ENCODE data around the gene MSL2. TPM values are rescaled to one million over a fixed set of nuclear protein-coding genes. Genes with fewer than 3 reads are reported as not detected.
"Not testable (repeated sequence)": the region's sequence is repeated elsewhere in the genome, so short reads cannot be mapped to it uniquely, and the experiment has no call there.

Gene MSL2
- polyA plus RNA-seq, 1 of the 3 experiments (the other 2 are of a cell fraction), result 2.4 TPM

- ChIA-PET POLR2A (no interaction called here), CTCF (no interaction called here)
- Histone ChIP-seq H3K27ac (ENCODE audit: low read depth in 2 of 2, low read length in 1 of 2) (no peak overlapping the region), H2AFZ (ENCODE audit: low read depth) (no peak overlapping the region), H3K4me2 (no peak overlapping the region), H3K4me1 (ENCODE audit: control insufficient read depth in 1 of 2, insufficient read depth in 2 of 2, low read depth in 1 of 2, low read length in 1 of 2) (peaks cover 0 to 32% of the 10 kb centered on the region in 2 experiments; a peak in 3 of 4 replicates), H3K36me3 (replicated peaks in 1 of 2; ENCODE audit: control insufficient read depth in 1 of 2, insufficient read depth in 2 of 2, low read length in 1 of 2) (peaks cover 50 to 54% of the 10 kb centered on the region in 2 experiments), H4K20me1 (ENCODE audit: insufficient read depth) (peaks cover 40% of the 10 kb centered on the region), H3K4me3 (ENCODE audit: low read depth in 2 of 2, low read length in 1 of 2) (no peak overlapping the region), H3K27me3 (ENCODE audit: insufficient read depth) (no peaks in the 10 kb centered on the region), H3K9me3 (no peaks in the 10 kb centered on the region), H3K9me2 (no peaks in the 10 kb centered on the region), H3K9ac (no peak overlapping the region), H3K79me2 (ENCODE audit: insufficient read depth) (peaks cover 86% of the 10 kb centered on the region), H3F3A (replicated peaks; ENCODE audit: insufficient read depth) (peaks cover 15% of the 10 kb centered on the region)
- no peak for DNase-seq
- WGBS (ENCODE audit: low lambda C conversion rate), result 87% methylated on average over 6 of the region's 6 CpGs
- TF ChIP-seq NFIC (IDR thresholded peaks at IDR 0.05; ENCODE audit: borderline replicate concordance), result no peak
- TF ChIP-seq NRF1 (IDR thresholded peaks at IDR 0.05; ENCODE audit: low read depth, low read length), result no peak
- no peak for TF ChIP-seq FOXJ3 (CRISPR knock-in tag; IDR thresholded peaks at IDR 0.05)
Measured at GRCh38 chr3:136146981-136147729, 49.0 kb downstream of the MSL2 start.

GRCh38 chr3:136144397-136144796 lies 51.7 kb downstream of the MSL2 start:
- Histone ChIP-seq H3K79me2 (ENCODE audit: insufficient read depth) (peaks cover 79% of the 10 kb centered on the region), H3F3A (replicated peaks; ENCODE audit: insufficient read depth) (peaks cover 22% of the 10 kb centered on the region)
- POLR2A ChIA-PET, result not testable (repeated sequence)

GRCh38 chr3:136142592-136142991 lies 53.5 kb downstream of the MSL2 start:
- POLR2A ChIA-PET, result no interaction called here
- TF ChIP-seq NFIC (IDR thresholded peaks at IDR 0.05; ENCODE audit: borderline replicate concordance), result peak; percentile 58; the same call in 1 of the 2 replicates
- TF ChIP-seq TCF12 (IDR thresholded peaks at IDR 0.05), result peak; percentile 86
- TF ChIP-seq TAF1 (IDR thresholded peaks at IDR 0.05; ENCODE audit: borderline replicate concordance, low read depth, low read length), result no peak
- TF ChIP-seq FOXJ3 (CRISPR knock-in tag; IDR thresholded peaks at IDR 0.05), result no peak
- peak; percentile 45; the same call in 1 of the 2 replicates for TF ChIP-seq RXRA (IDR thresholded peaks at IDR 0.05; ENCODE audit: borderline replicate concordance, low read depth)
- no peak for TF ChIP-seq GATA2 (CRISPR knock-in tag; IDR thresholded peaks at IDR 0.05)
- TF ChIP-seq RAD21 (IDR thresholded peaks at IDR 0.05; ENCODE audit: low read length), result no peak
- TF ChIP-seq YY1 (IDR thresholded peaks at IDR 0.05; ENCODE audit: low read depth), result no peak
- TF ChIP-seq ZBTB33 (IDR thresholded peaks at IDR 0.05; ENCODE audit: borderline replicate concordance, low read depth), result 0 out of 2 replicates have a peak, but pooled peaks have one; percentile 30
- TF ChIP-seq RCOR1 (IDR thresholded peaks at IDR 0.05; ENCODE audit: low read length), result no peak
- TF ChIP-seq CHD2 (IDR thresholded peaks at IDR 0.05; ENCODE audit: low read length, partially characterized antibody), result no peak
- TF ChIP-seq MXI1 (IDR thresholded peaks at IDR 0.05; ENCODE audit: low read depth, low read length), result no peak
- TF ChIP-seq SMC3 (IDR thresholded peaks at IDR 0.05; ENCODE audit: low read depth, low read length), result no peak
- no peak for TF ChIP-seq IRF3 (IDR thresholded peaks at IDR 0.05; ENCODE audit: low read depth, low read length)
- peak; percentile 66; the same call in 1 of the 2 replicates for TF ChIP-seq TEAD4 (IDR thresholded peaks at IDR 0.05; ENCODE audit: borderline replicate concordance, insufficient read depth)
- TF ChIP-seq NRF1 (IDR thresholded peaks at IDR 0.05; ENCODE audit: low read depth, low read length), result no peak
- no peak for TF ChIP-seq USF1 (IDR thresholded peaks at IDR 0.05; ENCODE audit: borderline replicate concordance, low read depth)

More at GRCh38 chr3:136144397-136144796, 51.7 kb downstream of the MSL2 start:
- H3K9ac ChIP-seq; DNase-seq; H3K27me3 ChIP-seq (ENCODE audit: insufficient read depth); H3K4me3 ChIP-seq (ENCODE audit: low read depth in 2 of 2, low read length in 1 of 2); H3K9me2 ChIP-seq; H2AFZ ChIP-seq (ENCODE audit: low read depth); H3K9me3 ChIP-seq; CTCF ChIA-PET; H3K4me2 ChIP-seq; H3K27ac ChIP-seq (ENCODE audit: low read depth in 2 of 2, low read length in 1 of 2): not testable (repeated sequence)
- Histone ChIP-seq H4K20me1 (ENCODE audit: insufficient read depth) (peaks cover 18% of the 10 kb centered on the region), H3K36me3 (replicated peaks in 1 of 2; ENCODE audit: control insufficient read depth in 1 of 2, insufficient read depth in 2 of 2, low read length in 1 of 2) (peaks cover 32 to 37% of the 10 kb centered on the region in 2 experiments), H3K4me1 (ENCODE audit: control insufficient read depth in 1 of 2, insufficient read depth in 2 of 2, low read depth in 1 of 2, low read length in 1 of 2) (peaks cover 0 to 36% of the 10 kb centered on the region in 2 experiments; a peak in 3 of 4 replicates)
- 98% methylated on average over 4 of the region's 4 CpGs for WGBS (ENCODE audit: low lambda C conversion rate)

More at GRCh38 chr3:136142592-136142991, 53.5 kb downstream of the MSL2 start:
- CTCF ChIA-PET, result no interaction called here
- DNase-seq, result no peak
- Histone ChIP-seq H3F3A (replicated peaks; ENCODE audit: insufficient read depth) (peaks cover 17% of the 10 kb centered on the region), H3K79me2 (ENCODE audit: insufficient read depth) (peaks cover 62% of the 10 kb centered on the region), H3K4me3 (ENCODE audit: low read depth in 2 of 2, low read length in 1 of 2) (no peak overlapping the region), H3K9me3 (no peaks in the 10 kb centered on the region), H2AFZ (ENCODE audit: low read depth) (no peak overlapping the region), H3K27me3 (ENCODE audit: insufficient read depth) (no peaks in the 10 kb centered on the region), H3K9me2 (no peaks in the 10 kb centered on the region), H3K27ac (ENCODE audit: low read depth in 2 of 2, low read length in 1 of 2) (peak overlapping the region; percentile 64 to 82; a peak in 3 of 4 replicates), H3K4me1 (ENCODE audit: control insufficient read depth in 1 of 2, insufficient read depth in 2 of 2, low read depth in 1 of 2, low read length in 1 of 2) (peaks cover 0 to 33% of the 10 kb centered on the region in 2 experiments; a peak in 3 of 4 replicates), H4K20me1 (ENCODE audit: insufficient read depth) (peaks cover 3% of the 10 kb centered on the region; the same call in 1 of the 2 replicates), H3K4me2 (peak overlapping the region; percentile 12), H3K36me3 (replicated peaks in 1 of 2; ENCODE audit: control insufficient read depth in 1 of 2, insufficient read depth in 2 of 2, low read length in 1 of 2) (peaks cover 18 to 27% of the 10 kb centered on the region in 2 experiments), H3K9ac (peak overlapping the region; percentile 38)
- WGBS (ENCODE audit: low lambda C conversion rate), result 39% methylated on average over 3 of the region's 3 CpGs
